ENCODE data around the gene HYI. TPM values are rescaled to one million over a fixed set of nuclear protein-coding genes. Genes with fewer than 3 reads are reported as not detected.
"Not testable (repeated sequence)": the region's sequence is repeated elsewhere in the genome, so short reads cannot be mapped to it uniquely, and the experiment has no call there.

The HYI gene
- total RNA-seq, 1 donor = 27.1 TPM

- Histone ChIP-seq H3K4me2 (ENCODE audit: insufficient read depth, low read length) (no peak overlapping the region), H3K9me3 (ENCODE audit: low read depth, low read length) (no peaks in the 10 kb centered on the region), H3K27me3 (ENCODE audit: insufficient read depth, low read length) (no peaks in the 10 kb centered on the region), H4K20me1 (ENCODE audit: insufficient read depth, low read length) (no peaks in the 10 kb centered on the region), H3K4me1 (ENCODE audit: insufficient read depth, low read length) (peaks cover 28% of the 10 kb centered on the region), H3K36me3 (ENCODE audit: insufficient read depth, low read length) (no peaks in the 10 kb centered on the region), H2AFZ (ENCODE audit: low read length) (no peak overlapping the region), H3K79me2 (ENCODE audit: insufficient read depth, low read length) (no peaks in the 10 kb centered on the region), H3K4me3 (ENCODE audit: insufficient read depth, low read length) (no peak overlapping the region), H3K27ac (ENCODE audit: low read depth, low read length) (no peak overlapping the region)
- no peak for TF ChIP-seq CTCF (IDR thresholded peaks at IDR 0.05; ENCODE audit: extremely low read depth, low read depth, low read length)
- no peak for DNase-seq (ENCODE audit: insufficient read length, low spot score, missing footprints)
These were observed 24.0 kb upstream of the HYI start for GRCh38 chr1:43477716-43478115.

GRCh38 chr1:43475611-43476401 is 22.1 kb upstream of the HYI start:
- H4K20me1 ChIP-seq (ENCODE audit: insufficient read depth, low read length); H3K27me3 ChIP-seq (ENCODE audit: insufficient read depth, low read length); H3K4me3 ChIP-seq (ENCODE audit: insufficient read depth, low read length); H3K36me3 ChIP-seq (ENCODE audit: insufficient read depth, low read length); H3K79me2 ChIP-seq (ENCODE audit: insufficient read depth, low read length); H3K4me2 ChIP-seq (ENCODE audit: insufficient read depth, low read length); H3K9me3 ChIP-seq (ENCODE audit: low read depth, low read length): not testable (repeated sequence)
- H3K4me1 ChIP-seq (ENCODE audit: insufficient read depth, low read length) = peaks cover 37% of the 10 kb centered on the region
- peak; percentile 30 for DNase-seq (ENCODE audit: insufficient read length, low spot score, missing footprints)
- H3K27ac ChIP-seq (ENCODE audit: low read depth, low read length) = peak overlapping the region; percentile 85
- H2AFZ ChIP-seq (ENCODE audit: low read length) = peak overlapping the region; percentile 36

- no peaks in the 10 kb centered on the region for H3K36me3 ChIP-seq (ENCODE audit: insufficient read depth, low read length)
- peak overlapping the region; percentile 75 for H3K4me2 ChIP-seq (ENCODE audit: insufficient read depth, low read length)
- no peak for TF ChIP-seq CTCF (IDR thresholded peaks at IDR 0.05; ENCODE audit: extremely low read depth, low read depth, low read length)
- H3K9me3 ChIP-seq (ENCODE audit: low read depth, low read length) = no peaks in the 10 kb centered on the region
- H4K20me1 ChIP-seq (ENCODE audit: insufficient read depth, low read length) = no peaks in the 10 kb centered on the region
- DNase-seq (ENCODE audit: insufficient read length, low spot score, missing footprints) = no peak
- H2AFZ ChIP-seq (ENCODE audit: low read length) = no peak overlapping the region
- no peaks in the 10 kb centered on the region for H3K79me2 ChIP-seq (ENCODE audit: insufficient read depth, low read length)
- no peaks in the 10 kb centered on the region for H3K27me3 ChIP-seq (ENCODE audit: insufficient read depth, low read length)
- H3K4me1 ChIP-seq (ENCODE audit: insufficient read depth, low read length) = peaks cover 37% of the 10 kb centered on the region
- no peak overlapping the region for H3K4me3 ChIP-seq (ENCODE audit: insufficient read depth, low read length)
- peak overlapping the region; percentile 89 for H3K27ac ChIP-seq (ENCODE audit: low read depth, low read length)
These were observed 19.7 kb upstream of the HYI start for GRCh38 chr1:43473463-43473862.

- DNase-seq (ENCODE audit: insufficient read length, low spot score, missing footprints) = peak; percentile 66
- not testable (repeated sequence) for H3K79me2 ChIP-seq (ENCODE audit: insufficient read depth, low read length); H3K27me3 ChIP-seq (ENCODE audit: insufficient read depth, low read length); H3K36me3 ChIP-seq (ENCODE audit: insufficient read depth, low read length); H3K9me3 ChIP-seq (ENCODE audit: low read depth, low read length); H4K20me1 ChIP-seq (ENCODE audit: insufficient read depth, low read length)
- Histone ChIP-seq H3K4me2 (ENCODE audit: insufficient read depth, low read length) (peak overlapping the region; percentile 75), H3K4me1 (ENCODE audit: insufficient read depth, low read length) (peaks cover 37% of the 10 kb centered on the region), H3K27ac (ENCODE audit: low read depth, low read length) (peak overlapping the region; percentile 89), H3K4me3 (ENCODE audit: insufficient read depth, low read length) (peak overlapping the region; percentile 39), H2AFZ (ENCODE audit: low read length) (peak overlapping the region; percentile 62)
These were observed 18.9 kb upstream of the HYI start for GRCh38 chr1:43472463-43473151.

GRCh38 chr1:43472087-43472462 is 18.3 kb upstream of the HYI start:
- H3K4me1 ChIP-seq (ENCODE audit: insufficient read depth, low read length) = peaks cover 37% of the 10 kb centered on the region
- peak overlapping the region; percentile 75 for H3K4me2 ChIP-seq (ENCODE audit: insufficient read depth, low read length)
- no peaks in the 10 kb centered on the region for H3K79me2 ChIP-seq (ENCODE audit: insufficient read depth, low read length)
- DNase-seq (ENCODE audit: insufficient read length, low spot score, missing footprints) = no peak
- no peak for TF ChIP-seq CTCF (IDR thresholded peaks at IDR 0.05; ENCODE audit: extremely low read depth, low read depth, low read length)
- no peak overlapping the region for H3K4me3 ChIP-seq (ENCODE audit: insufficient read depth, low read length)
- H4K20me1 ChIP-seq (ENCODE audit: insufficient read depth, low read length) = no peaks in the 10 kb centered on the region
- peak overlapping the region; percentile 89 for H3K27ac ChIP-seq (ENCODE audit: low read depth, low read length)
- H3K9me3 ChIP-seq (ENCODE audit: low read depth, low read length) = no peaks in the 10 kb centered on the region
- H2AFZ ChIP-seq (ENCODE audit: low read length) = no peak overlapping the region
- H3K27me3 ChIP-seq (ENCODE audit: insufficient read depth, low read length) = no peaks in the 10 kb centered on the region
- H3K36me3 ChIP-seq (ENCODE audit: insufficient read depth, low read length) = no peaks in the 10 kb centered on the region

Data from osteoblast (primary cell).